PC-9 (cell line): ENCODE data around the gene CLEC2B.

Experiments used
- CTCF ChIP-seq: fragments of 200-600 bp; sonication (generic); conservative IDR thresholded peaks from 2 replicates; pipeline ENCODE4 v1.6.1; 2017; ENCODE audit warnings: mixed run types, antibody characterized with exemption, mild to moderate bottlenecking, moderate library complexity
- EZH2 ChIP-seq: fragments of 200-600 bp; sonication (generic); IDR thresholded peaks from 2 replicates; pipeline ENCODE4 v1.8.0; 2017; ENCODE audit warnings: antibody characterized with exemption, low read depth

GRCh38 chr12:9907769-9908168, 38.6 kb upstream of the CLEC2B start:
- no peak for TF ChIP-seq CTCF
- TF ChIP-seq EZH2 = no peak
